Tibial artery (tissue), 4 donors: ENCODE measurements around the gene ICE2.

Experiments used
- DNase-seq, 2 donors: peaks; one replicate each; pipeline ENCODE4 v3.0.0-alpha.2; 2019
- H3K27ac ChIP-seq, 2 donors: fragments of 200-600 bp; sonication (generic) in 1 of 2; 1 replicate in 1 of 2; 2 replicates in 1 of 2; pipeline ENCODE4 v1.5.1; 2018 to 2019; ENCODE audit warnings: mild to moderate bottlenecking in 1 of 2
- H3K27me3 ChIP-seq, 2 donors: fragments of 200-600 bp; sonication (generic) in 1 of 2; one replicate each; pipeline versions ENCODE4 v1.5.1 to v1.6.0; 2016 to 2019
- H3K36me3 ChIP-seq, 3 donors: fragments of 200-600 bp; sonication (generic) in 2 of 3; one replicate each; pipeline ENCODE4 v1.5.1; 2016 to 2019; ENCODE audit warnings: mild to moderate bottlenecking in 2 of 3
- H3K4me1 ChIP-seq, 4 donors: fragments of 200-600 bp; sonication (generic) in 2 of 4; 1 replicate in 3 of 4; 2 replicates in 1 of 4; pipeline ENCODE4 v1.5.1; 2016 to 2019
- H3K4me3 ChIP-seq, 2 donors: fragments of 200-600 bp; sonication (generic) in 1 of 2; 1 replicate in 1 of 2; 2 replicates in 1 of 2; pipeline ENCODE4 v1.5.1; 2018 to 2019; ENCODE audit warnings: mild to moderate bottlenecking in 2 of 2
- H3K9me3 ChIP-seq, 3 donors: fragments of 200-600 bp; sonication (generic) in 1 of 3; one replicate each; pipeline ENCODE4 v1.5.1; 2016 to 2019
- intact Hi-C: fragments of 100-400 bp; cut with DNase I; formaldehyde crosslinking; loops from one replicate; pipeline ENCODE4 v1.15.0; 2023; ENCODE audit warnings: low total_unique reads
- TF ChIP-seq, protein P1 (sequence below), 2 experiments: fragments of 200-600 bp in 1 of 2; fragments of 450-650 bp in 1 of 2; IDR thresholded peaks; one replicate each; pipeline ENCODE4 v1.5.1; 2017 to 2019; ENCODE audit warnings: antibody characterized with exemption in 2 of 2, mild to moderate bottlenecking in 1 of 2, moderate library complexity in 1 of 2

ICE2 gene

DNA sequence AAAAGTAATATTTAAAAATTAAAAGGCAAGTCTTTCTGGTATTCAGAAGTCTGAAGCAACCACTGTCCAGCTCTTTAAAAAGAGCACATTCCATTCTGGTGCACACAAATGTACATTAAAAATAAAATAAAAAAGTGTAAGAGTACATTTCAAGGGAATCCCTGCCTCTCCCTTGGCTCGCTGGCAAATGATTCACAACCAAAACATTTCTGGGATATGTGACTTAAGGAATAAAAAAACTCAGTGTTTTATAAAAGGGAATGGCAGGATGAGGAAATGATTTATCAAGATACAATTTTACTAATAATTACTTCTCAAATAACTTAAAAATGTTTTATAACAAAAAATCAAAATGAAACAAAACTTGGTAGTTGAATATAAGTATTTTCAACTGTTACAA lies 57.4 kb downstream of the ICE2 start:
- H3K9me3 ChIP-seq: no peaks in the 10 kb centered on the region
- intact Hi-C loops: no loop called here
- no peak overlapping the region for H3K27ac ChIP-seq
- no peak for DNase-seq
- no peaks in the 10 kb centered on the region for H3K36me3 ChIP-seq
- no peaks in the 10 kb centered on the region for H3K27me3 ChIP-seq
- no peak overlapping the region for H3K4me3 ChIP-seq
- peaks cover 0 to 48% (median 14%) of the 10 kb centered on the region in 4 donors for H3K4me1 ChIP-seq
- TF ChIP-seq, protein P1, sequence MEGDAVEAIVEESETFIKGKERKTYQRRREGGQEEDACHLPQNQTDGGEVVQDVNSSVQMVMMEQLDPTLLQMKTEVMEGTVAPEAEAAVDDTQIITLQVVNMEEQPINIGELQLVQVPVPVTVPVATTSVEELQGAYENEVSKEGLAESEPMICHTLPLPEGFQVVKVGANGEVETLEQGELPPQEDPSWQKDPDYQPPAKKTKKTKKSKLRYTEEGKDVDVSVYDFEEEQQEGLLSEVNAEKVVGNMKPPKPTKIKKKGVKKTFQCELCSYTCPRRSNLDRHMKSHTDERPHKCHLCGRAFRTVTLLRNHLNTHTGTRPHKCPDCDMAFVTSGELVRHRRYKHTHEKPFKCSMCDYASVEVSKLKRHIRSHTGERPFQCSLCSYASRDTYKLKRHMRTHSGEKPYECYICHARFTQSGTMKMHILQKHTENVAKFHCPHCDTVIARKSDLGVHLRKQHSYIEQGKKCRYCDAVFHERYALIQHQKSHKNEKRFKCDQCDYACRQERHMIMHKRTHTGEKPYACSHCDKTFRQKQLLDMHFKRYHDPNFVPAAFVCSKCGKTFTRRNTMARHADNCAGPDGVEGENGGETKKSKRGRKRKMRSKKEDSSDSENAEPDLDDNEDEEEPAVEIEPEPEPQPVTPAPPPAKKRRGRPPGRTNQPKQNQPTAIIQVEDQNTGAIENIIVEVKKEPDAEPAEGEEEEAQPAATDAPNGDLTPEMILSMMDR (IDR thresholded peaks at IDR 0.05): no peak

DNA sequence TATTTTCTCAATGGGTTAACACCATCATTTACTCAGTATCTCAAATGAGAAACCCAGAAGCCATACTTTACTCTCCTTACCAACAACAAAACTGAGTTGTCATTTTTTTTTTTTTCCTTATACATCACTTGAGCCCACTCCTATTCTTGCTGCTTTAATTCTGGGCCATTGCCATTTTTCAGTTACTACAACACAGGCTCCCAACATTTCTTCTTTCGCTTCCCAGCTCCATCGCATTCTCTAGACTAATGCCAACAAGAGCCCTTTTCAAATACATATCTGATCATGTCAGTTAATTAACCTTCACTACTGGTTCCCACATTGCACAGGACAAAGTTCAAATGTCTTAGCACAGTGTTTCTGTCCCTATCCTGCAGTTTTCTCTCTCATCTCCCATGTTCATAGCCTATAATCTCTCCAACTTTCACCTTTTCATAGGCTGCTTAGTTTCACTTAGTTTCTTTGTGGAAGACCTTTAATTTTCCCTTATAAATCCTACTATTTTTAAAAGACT lies 58.7 kb downstream of the ICE2 start:
- intact Hi-C loops: no loop called here
- H3K27ac ChIP-seq: no peak overlapping the region
- DNase-seq: no peak
- no peak overlapping the region for H3K4me3 ChIP-seq
- no peaks in the 10 kb centered on the region for H3K36me3 ChIP-seq
- no peaks in the 10 kb centered on the region for H3K9me3 ChIP-seq
- no peaks in the 10 kb centered on the region for H3K27me3 ChIP-seq
- peaks cover 0 to 44% (median 14%) of the 10 kb centered on the region in 4 donors for H3K4me1 ChIP-seq
- TF ChIP-seq, protein P1 (IDR thresholded peaks at IDR 0.05): no peak

DNA sequence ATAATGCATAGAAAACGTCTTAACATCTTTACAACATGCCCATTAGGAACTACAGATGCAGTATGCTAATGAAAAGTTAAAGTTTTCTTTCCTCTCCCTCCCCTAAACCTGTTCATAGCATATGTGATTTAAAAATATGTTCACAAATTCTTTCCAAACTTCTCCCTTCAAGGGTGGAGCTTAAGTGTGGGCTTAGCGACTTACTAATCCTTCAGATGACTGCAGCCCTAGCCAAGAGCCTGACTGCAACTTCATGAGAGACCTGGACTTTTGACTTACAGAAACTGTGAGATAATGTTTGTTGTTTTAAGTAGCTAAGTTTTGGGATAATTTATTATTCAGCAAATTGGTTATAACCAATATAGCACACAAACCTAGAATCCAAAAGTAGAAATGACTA lies 59.2 kb downstream of the ICE2 start:
- no peak for DNase-seq
- intact Hi-C loops: no loop called here
- no peak overlapping the region for H3K27ac ChIP-seq
- H3K36me3 ChIP-seq: no peaks in the 10 kb centered on the region
- no peaks in the 10 kb centered on the region for H3K27me3 ChIP-seq
- no peaks in the 10 kb centered on the region for H3K9me3 ChIP-seq
- TF ChIP-seq, protein P1 (IDR thresholded peaks at IDR 0.05): no peak
- no peak overlapping the region for H3K4me3 ChIP-seq
- peaks cover 0 to 44% (median 14%) of the 10 kb centered on the region in 4 donors for H3K4me1 ChIP-seq

DNA sequence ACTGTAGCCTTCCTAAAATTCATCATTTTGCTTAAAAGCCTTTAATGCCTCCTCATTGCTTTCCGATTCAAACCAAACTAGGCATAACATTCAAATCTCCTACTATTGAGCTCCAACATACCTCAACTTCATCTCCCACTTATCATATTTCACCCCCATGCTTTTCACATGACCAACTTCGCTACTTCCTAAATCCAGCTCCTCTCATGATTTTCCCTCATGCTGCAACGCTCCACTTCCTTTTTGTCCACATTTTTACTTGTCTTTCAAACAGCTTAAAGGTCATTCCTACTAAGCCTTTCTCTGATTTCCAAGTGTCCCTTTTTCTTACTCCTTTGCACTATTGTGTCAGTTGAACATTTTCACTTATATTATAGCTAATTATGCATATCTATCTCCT lies 60.8 kb downstream of the ICE2 start:
- DNase-seq: no peak
- peaks cover 0 to 44% (median 21%) of the 10 kb centered on the region in 4 donors for H3K4me1 ChIP-seq
- H3K9me3 ChIP-seq: no peaks in the 10 kb centered on the region
- H3K27me3 ChIP-seq: no peaks in the 10 kb centered on the region
- H3K36me3 ChIP-seq: no peaks in the 10 kb centered on the region
- intact Hi-C loops: no loop called here
- no peak overlapping the region for H3K27ac ChIP-seq
- TF ChIP-seq, protein P1 (IDR thresholded peaks at IDR 0.05): no peak
- no peak overlapping the region for H3K4me3 ChIP-seq

DNA sequence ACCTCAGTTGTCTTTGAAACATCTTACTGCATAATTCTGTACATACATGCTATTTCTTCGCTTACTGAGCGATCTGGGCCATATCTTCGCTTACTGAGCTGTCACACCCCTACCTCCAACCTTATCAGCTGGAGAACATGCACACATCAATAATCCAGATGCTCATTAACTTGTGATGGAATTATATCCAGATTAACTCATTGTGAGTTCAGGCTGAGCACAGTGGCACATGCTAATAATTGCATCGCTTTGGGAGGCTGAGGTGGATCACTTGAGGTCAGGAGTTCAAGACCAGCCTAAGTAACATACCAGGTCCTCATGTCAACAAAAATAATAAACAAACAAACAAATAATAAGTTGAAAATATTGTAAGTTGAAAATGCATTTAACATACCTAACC lies 61.8 kb downstream of the ICE2 start:
- TF ChIP-seq, protein P1 (IDR thresholded peaks at IDR 0.05): no peak
- Histone ChIP-seq H3K27me3 (no peaks in the 10 kb centered on the region), H3K4me3 (no peak overlapping the region), H3K36me3 (no peaks in the 10 kb centered on the region), H3K27ac (no peak overlapping the region), H3K9me3 (no peaks in the 10 kb centered on the region), H3K4me1 (peaks cover 0 to 39% (median 19%) of the 10 kb centered on the region in 4 donors)
- intact Hi-C loops: no loop called here
- DNase-seq: no peak

DNA sequence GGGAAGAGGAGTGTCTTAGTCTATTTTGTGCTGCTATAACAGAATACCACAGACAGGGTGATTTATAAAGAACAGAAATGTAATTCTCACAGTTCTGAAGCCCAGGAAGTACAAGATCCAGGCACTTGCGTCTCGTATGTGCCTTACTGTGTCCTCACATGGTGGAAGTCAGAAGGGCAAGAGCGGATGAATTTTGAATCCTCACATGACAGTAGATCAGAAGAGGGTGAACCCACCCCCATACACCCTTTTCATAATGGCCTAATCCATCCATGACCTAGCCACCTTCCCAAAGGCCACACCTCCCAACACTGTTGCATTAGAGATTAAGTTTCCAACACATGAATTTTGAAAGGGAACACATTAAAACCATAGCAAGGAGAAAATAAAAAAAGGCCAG lies 62.5 kb downstream of the ICE2 start:
- TF ChIP-seq, protein P1 (IDR thresholded peaks at IDR 0.05): no peak
- Histone ChIP-seq H3K4me1 (peaks cover 0 to 33% (median 17%) of the 10 kb centered on the region in 4 donors), H3K27me3 (no peaks in the 10 kb centered on the region), H3K9me3 (no peaks in the 10 kb centered on the region), H3K27ac (no peak overlapping the region), H3K4me3 (no peak overlapping the region), H3K36me3 (no peaks in the 10 kb centered on the region)
- intact Hi-C loops: no loop called here
- no peak for DNase-seq
